Cardiac fibroblast (primary cell): ENCODE data around the gene OLA1.
A peak's percentile ranks its signal among the peaks of the same experiment; 100 is the strongest.

Source experiments
- DNase-seq, 2 donors: peaks; one replicate each; pipeline versions ENCODE4 v3.0.0 to v3.0.0-alpha.2; 2010; ENCODE audit warnings: low read depth in 2 of 2
- H3K4me3 ChIP-seq, 2 donors: replicated peaks in 1 of 2; 1 replicate in 1 of 2; 2 replicates in 1 of 2; pipeline ENCODE4 v1.5.1; 2011; ENCODE audit warnings: low read depth in 2 of 2, low read length in 2 of 2, mild to moderate bottlenecking in 2 of 2, moderate library complexity in 1 of 2
- TF ChIP-seq, protein P1 (sequence below): IDR thresholded peaks from one replicate; pipeline ENCODE4 v1.5.1; 2011; ENCODE audit warnings: low read depth, mild to moderate bottlenecking, low read length, inconsistent platforms

Gene OLA1

GRCh38 chr2:174158003-174158402 is 90.3 kb downstream of the OLA1 start:
- TF ChIP-seq, protein P1, sequence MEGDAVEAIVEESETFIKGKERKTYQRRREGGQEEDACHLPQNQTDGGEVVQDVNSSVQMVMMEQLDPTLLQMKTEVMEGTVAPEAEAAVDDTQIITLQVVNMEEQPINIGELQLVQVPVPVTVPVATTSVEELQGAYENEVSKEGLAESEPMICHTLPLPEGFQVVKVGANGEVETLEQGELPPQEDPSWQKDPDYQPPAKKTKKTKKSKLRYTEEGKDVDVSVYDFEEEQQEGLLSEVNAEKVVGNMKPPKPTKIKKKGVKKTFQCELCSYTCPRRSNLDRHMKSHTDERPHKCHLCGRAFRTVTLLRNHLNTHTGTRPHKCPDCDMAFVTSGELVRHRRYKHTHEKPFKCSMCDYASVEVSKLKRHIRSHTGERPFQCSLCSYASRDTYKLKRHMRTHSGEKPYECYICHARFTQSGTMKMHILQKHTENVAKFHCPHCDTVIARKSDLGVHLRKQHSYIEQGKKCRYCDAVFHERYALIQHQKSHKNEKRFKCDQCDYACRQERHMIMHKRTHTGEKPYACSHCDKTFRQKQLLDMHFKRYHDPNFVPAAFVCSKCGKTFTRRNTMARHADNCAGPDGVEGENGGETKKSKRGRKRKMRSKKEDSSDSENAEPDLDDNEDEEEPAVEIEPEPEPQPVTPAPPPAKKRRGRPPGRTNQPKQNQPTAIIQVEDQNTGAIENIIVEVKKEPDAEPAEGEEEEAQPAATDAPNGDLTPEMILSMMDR: peak; percentile 69
- peak; percentile 50 to 65 for DNase-seq

GRCh38 chr2:174157053-174157452 is 91.3 kb downstream of the OLA1 start:
- no peak overlapping the region for H3K4me3 ChIP-seq
- TF ChIP-seq, protein P1: no peak
- DNase-seq: no peak

More at GRCh38 chr2:174158003-174158402, 90.3 kb downstream of the OLA1 start:
- no peak overlapping the region for H3K4me3 ChIP-seq

- peak; percentile 73 to 82 for DNase-seq
- TF ChIP-seq, protein P1: no peak
- no peak overlapping the region for H3K4me3 ChIP-seq
These were observed 94.3 kb downstream of the OLA1 start for GRCh38 chr2:174153757-174154680.

DNA sequence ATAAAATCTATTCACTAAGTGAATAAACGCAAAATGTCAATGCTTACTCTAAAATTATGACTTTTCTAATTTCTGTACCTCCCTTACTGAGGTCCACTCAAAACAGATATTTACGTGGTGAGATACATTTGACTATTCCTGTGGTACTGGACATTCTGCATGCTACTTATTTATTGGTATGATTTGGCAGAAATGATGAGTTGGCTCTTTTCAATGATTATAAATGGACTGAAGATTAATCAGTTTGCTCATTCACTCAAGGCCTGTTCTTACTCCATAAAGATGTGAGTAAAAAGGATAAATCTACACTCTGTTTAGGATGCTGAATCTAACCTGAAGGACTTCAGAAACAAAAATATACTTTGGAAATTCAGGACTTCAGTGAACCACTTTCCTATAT is 98.8 kb downstream of the OLA1 start:
- no peak for DNase-seq
- H3K4me3 ChIP-seq: no peak overlapping the region
- TF ChIP-seq, protein P1: no peak

DNA sequence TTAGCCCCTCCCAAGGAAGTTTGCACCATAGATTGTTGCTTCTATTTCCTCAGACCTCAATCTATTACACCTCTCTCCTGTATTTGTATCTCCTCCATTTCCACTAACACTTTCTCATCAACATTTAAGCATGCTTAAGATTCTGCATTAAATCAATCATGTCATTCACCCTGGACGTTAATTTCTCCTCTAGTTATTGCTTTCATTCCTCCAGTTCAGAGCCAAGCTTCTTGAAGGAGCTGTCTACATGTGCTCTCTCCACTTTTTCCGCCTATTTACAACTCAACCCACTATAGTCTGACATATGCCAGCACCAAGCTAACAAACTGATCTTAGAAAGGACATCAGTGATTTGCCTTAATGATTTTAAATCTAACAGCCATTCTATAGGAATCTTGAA is 99.5 kb downstream of the OLA1 start:
- TF ChIP-seq, protein P1: no peak
- H3K4me3 ChIP-seq: no peak overlapping the region
- no peak for DNase-seq

- TF ChIP-seq, protein P1: no peak
- peak; percentile 22 to 37 for DNase-seq
- no peak overlapping the region for H3K4me3 ChIP-seq
These were observed 102.5 kb downstream of the OLA1 start for GRCh38 chr2:174145827-174146226.
